Endothelial cell (in vitro differentiated cells): ENCODE measurements around the gene KRTAP5-4. TPM values are rescaled to one million over a fixed set of nuclear protein-coding genes. Genes with fewer than 3 reads are reported as not detected.
A peak's percentile ranks its signal among the peaks of the same experiment; 100 is the strongest.

Source experiments
- DNase-seq: peaks from one replicate; pipeline ENCODE4 v3.0.0; 2021; ENCODE audit warnings: low spot score
- H3K27ac Mint-ChIP-seq: one replicate; pipeline ENCODE4 v1.8.0; 2021; ENCODE audit warnings: mixed read lengths, inconsistent platforms; ENCODE audit not compliant: unreplicated experiment
- H3K27me3 Mint-ChIP-seq: one replicate; pipeline ENCODE4 v1.8.0; 2021; ENCODE audit warnings: mild to moderate bottlenecking, moderate library complexity, mixed read lengths, inconsistent platforms; ENCODE audit not compliant: unreplicated experiment
- H3K36me3 Mint-ChIP-seq: one replicate; pipeline ENCODE4 v1.8.0; 2021; ENCODE audit warnings: mild to moderate bottlenecking, low read depth, mixed read lengths, inconsistent platforms; ENCODE audit not compliant: unreplicated experiment
- H3K4me1 Mint-ChIP-seq: one replicate; pipeline ENCODE4 v1.8.0; 2021; ENCODE audit warnings: mild to moderate bottlenecking, mixed read lengths, inconsistent platforms; ENCODE audit not compliant: unreplicated experiment
- H3K4me3 Mint-ChIP-seq: one replicate; pipeline ENCODE4 v1.8.0; 2021; ENCODE audit warnings: mild to moderate bottlenecking, mixed read lengths, inconsistent platforms; ENCODE audit not compliant: unreplicated experiment
- H3K9me3 Mint-ChIP-seq: one replicate; pipeline ENCODE4 v1.8.0; 2021; ENCODE audit warnings: mixed read lengths, inconsistent platforms; ENCODE audit not compliant: unreplicated experiment
- total RNA-seq: library from RNA; stranded (reverse); fragmentation: NEBNext Ultra II Directional; extraction: Animal tissue kit (Norgen Biotek cat#: 25700); gene quantifications from one replicate; pipeline ENCODE4 v1.2.1, GENCODE V29; 2021; ENCODE audit not compliant: unreplicated experiment
- TF ChIP-seq, protein P1 (sequence below): fragments of 200-600 bp; sonication (generic); IDR thresholded peaks from one replicate; pipeline ENCODE4 v1.5.0; 2021; ENCODE audit warnings: antibody characterized with exemption; ENCODE audit not compliant: unreplicated experiment

KRTAP5-4 gene
- total RNA-seq, 1 donor from 2014 or later, result not detected

DNA sequence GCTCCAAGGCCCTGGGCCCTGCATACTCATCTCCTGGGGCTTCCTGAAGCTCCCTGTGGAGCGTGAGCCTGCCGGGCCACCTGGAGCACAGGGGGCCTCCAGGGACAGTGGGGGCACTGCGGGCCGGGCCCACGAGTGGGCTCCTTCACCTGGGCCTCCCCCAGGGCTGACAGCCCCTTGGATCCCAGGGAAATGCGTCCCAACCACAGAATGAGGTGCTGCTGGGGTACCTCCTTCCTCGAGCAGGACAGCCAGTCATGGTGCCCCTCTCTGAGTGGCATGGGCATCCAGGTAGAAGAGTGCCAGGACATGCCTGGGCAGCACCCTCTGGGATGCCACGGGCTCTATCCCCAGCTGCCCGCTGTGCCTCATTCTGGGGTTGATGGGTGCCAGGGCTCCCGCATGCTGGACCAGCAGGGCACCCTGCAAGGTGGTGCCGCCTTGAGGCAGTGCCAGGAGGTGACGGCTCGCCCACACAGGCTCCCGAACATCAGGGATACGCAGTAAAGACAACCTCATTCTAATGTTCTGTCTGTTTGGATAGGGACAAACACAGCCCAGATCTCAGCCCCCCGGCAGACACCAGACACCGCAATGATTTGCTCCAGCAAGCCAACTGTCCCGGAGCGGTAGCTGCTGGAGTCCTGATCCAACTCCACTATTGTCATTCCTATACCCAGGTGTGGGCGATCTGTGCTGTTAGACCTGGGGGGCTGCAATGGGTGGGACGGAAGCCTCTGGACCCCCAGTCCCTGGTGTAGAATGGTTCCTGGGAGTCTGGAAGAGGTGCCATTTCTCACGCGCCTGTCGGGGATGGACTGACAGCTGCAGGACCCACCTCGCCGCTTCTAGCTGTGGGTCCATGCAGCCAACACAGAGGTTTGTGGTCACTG, 33.5 kb upstream of the KRTAP5-4 start:
- TF ChIP-seq, protein P1, sequence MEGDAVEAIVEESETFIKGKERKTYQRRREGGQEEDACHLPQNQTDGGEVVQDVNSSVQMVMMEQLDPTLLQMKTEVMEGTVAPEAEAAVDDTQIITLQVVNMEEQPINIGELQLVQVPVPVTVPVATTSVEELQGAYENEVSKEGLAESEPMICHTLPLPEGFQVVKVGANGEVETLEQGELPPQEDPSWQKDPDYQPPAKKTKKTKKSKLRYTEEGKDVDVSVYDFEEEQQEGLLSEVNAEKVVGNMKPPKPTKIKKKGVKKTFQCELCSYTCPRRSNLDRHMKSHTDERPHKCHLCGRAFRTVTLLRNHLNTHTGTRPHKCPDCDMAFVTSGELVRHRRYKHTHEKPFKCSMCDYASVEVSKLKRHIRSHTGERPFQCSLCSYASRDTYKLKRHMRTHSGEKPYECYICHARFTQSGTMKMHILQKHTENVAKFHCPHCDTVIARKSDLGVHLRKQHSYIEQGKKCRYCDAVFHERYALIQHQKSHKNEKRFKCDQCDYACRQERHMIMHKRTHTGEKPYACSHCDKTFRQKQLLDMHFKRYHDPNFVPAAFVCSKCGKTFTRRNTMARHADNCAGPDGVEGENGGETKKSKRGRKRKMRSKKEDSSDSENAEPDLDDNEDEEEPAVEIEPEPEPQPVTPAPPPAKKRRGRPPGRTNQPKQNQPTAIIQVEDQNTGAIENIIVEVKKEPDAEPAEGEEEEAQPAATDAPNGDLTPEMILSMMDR, result no peak
- H3K4me1 Mint-ChIP-seq, result peaks cover 3% of the 10 kb centered on the region
- H3K36me3 Mint-ChIP-seq, result no peaks in the 10 kb centered on the region
- no peaks in the 10 kb centered on the region for H3K9me3 Mint-ChIP-seq
- DNase-seq, result no peak
- H3K4me3 Mint-ChIP-seq, result no peak overlapping the region
- H3K27me3 Mint-ChIP-seq, result peaks cover 12% of the 10 kb centered on the region
- no peak overlapping the region for H3K27ac Mint-ChIP-seq

GRCh38 chr11:1654388-1655167, 32.6 kb upstream of the KRTAP5-4 start:
- Mint-ChIP-seq H3K27me3 (peaks cover 16% of the 10 kb centered on the region), H3K27ac (no peak overlapping the region), H3K4me1 (peaks cover 1% of the 10 kb centered on the region), H3K36me3 (no peaks in the 10 kb centered on the region), H3K9me3 (no peaks in the 10 kb centered on the region), H3K4me3 (no peak overlapping the region)
- TF ChIP-seq, protein P1, result no peak
- no peak for DNase-seq

GRCh38 chr11:1653541-1654387, 31.8 kb upstream of the KRTAP5-4 start:
- Mint-ChIP-seq H3K4me3 (no peak overlapping the region), H3K36me3 (no peaks in the 10 kb centered on the region), H3K9me3 (no peaks in the 10 kb centered on the region), H3K27ac (no peak overlapping the region), H3K27me3 (peaks cover 14% of the 10 kb centered on the region), H3K4me1 (no peaks in the 10 kb centered on the region)
- no peak for DNase-seq
- TF ChIP-seq, protein P1, result no peak

- TF ChIP-seq, protein P1, result peak; percentile 99
- Mint-ChIP-seq H3K9me3 (no peaks in the 10 kb centered on the region), H3K4me3 (no peak overlapping the region), H3K36me3 (no peaks in the 10 kb centered on the region), H3K27me3 (peaks cover 14% of the 10 kb centered on the region), H3K4me1 (no peaks in the 10 kb centered on the region), H3K27ac (no peak overlapping the region)
- peak; percentile 90 for DNase-seq
Observed at GRCh38 chr11:1652771-1653540, 31.0 kb upstream of the KRTAP5-4 start.
